K562 (cell line): Measurements from ENCODE around the gene NYAP1. TPM values are rescaled to one million over a fixed set of nuclear protein-coding genes. Genes with fewer than 3 reads are reported as not detected.

Experiments used
- ESRRA ChIP-seq: fragments of 450-650 bp; IDR thresholded peaks from 2 replicates; pipeline ENCODE4 v1.6.1; 2014; ENCODE audit warnings: low read depth, mild to moderate bottlenecking, moderate library complexity, borderline replicate concordance
- ILF3 ChIP-seq: fragments of 450-650 bp; IDR thresholded peaks from 2 replicates; pipeline ENCODE4 v1.6.1; 2018; ENCODE audit warnings: antibody characterized with exemption, mild to moderate bottlenecking, moderate library complexity, borderline replicate concordance
- KLF1 ChIP-seq: fragments of 450-650 bp; IDR thresholded peaks from 2 replicates; pipeline ENCODE4 v1.6.1; 2016; ENCODE audit warnings: missing genetic modification characterization, missing compliant biosample characterization
- KLF10 ChIP-seq: fragments of 250-450 bp; sonication (Bioruptor Pico); IDR thresholded peaks from 2 replicates; pipeline ENCODE4 v1.6.1; 2021; ENCODE audit warnings: matching md5 sums
- PCBP2 ChIP-seq: fragments of 200-400 bp; formaldehyde crosslinking; IDR thresholded peaks from 2 replicates; pipeline ENCODE4 v1.6.1; 2018; ENCODE audit warnings: low read length, low read depth, mild to moderate bottlenecking, moderate library complexity; ENCODE audit not compliant: poor library complexity, severe bottlenecking
- RBFOX2 ChIP-seq: fragments of 200-400 bp; formaldehyde crosslinking; IDR thresholded peaks from 2 replicates; pipeline ENCODE4 v1.6.1; 2017; ENCODE audit warnings: low read depth, mild to moderate bottlenecking, low read length, moderate library complexity
- U2AF2 ChIP-seq: fragments of 200-400 bp; formaldehyde crosslinking; optimal IDR thresholded peaks from 2 replicates; pipeline ENCODE3; 2017; ENCODE audit warnings: low read depth, mild to moderate bottlenecking, low read length
- WHSC1 ChIP-seq: IDR thresholded peaks from one replicate; pipeline ENCODE4 v1.6.1; 2012; ENCODE audit warnings: low read length, control low read depth, inconsistent platforms
- ZNF316 ChIP-seq: fragments of 450-650 bp; IDR thresholded peaks from 2 replicates; pipeline ENCODE4 v1.6.1; 2016
- ZNF551 ChIP-seq: fragments of 250-450 bp; sonication (Bioruptor Pico); IDR thresholded peaks from 2 replicates; pipeline ENCODE4 v1.5.0; 2021; ENCODE audit warnings: mild to moderate bottlenecking, moderate library complexity
- ZNF76 ChIP-seq: fragments of 250-450 bp; sonication (Bioruptor Pico); IDR thresholded peaks from 2 replicates; pipeline ENCODE4 v1.4.0; 2020; ENCODE audit warnings: mild to moderate bottlenecking, moderate library complexity, borderline replicate concordance
- polyA plus RNA-seq, 8 experiments: library from polyadenylated mRNA; depleted of rRNA in 4 of 8; stranded (reverse) in 5 of 8; unstranded in 3 of 8; fragments of >200 nt; fragmentation: Nextera tagmentation in 2 of 8; fragmentation: Illumina TruSeq in 1 of 8; extraction: Ambion mirVana in 2 of 8; extraction: Trizol in 1 of 8; gene quantifications; 2 replicates each; pipeline versions ENCODE4 v1.2.1 to v1.2.3, GENCODE V29; 2011 to 2014; ENCODE audit warnings: inconsistent platforms in 1 of 8, missing spikeins in 1 of 8
- total RNA-seq, 7 experiments: library from RNA; depleted of rRNA in 6 of 7; stranded (reverse); fragments of >200 nt in 6 of 7; fragmentation: Illumina TruSeq in 2 of 7; extraction: Trizol in 2 of 7; gene quantifications; 2 replicates each; pipeline versions ENCODE4 v1.2.1 to v1.2.3, GENCODE V29; 2011 to 2021; ENCODE audit warnings: low replicate concordance in 1 of 7
- TF ChIP-seq, protein P1 (sequence below): fragments of 250-450 bp; sonication (Bioruptor Pico); IDR thresholded peaks from 2 replicates; pipeline ENCODE4 v1.4.0; 2020; ENCODE audit warnings: borderline replicate concordance
- TF ChIP-seq, protein P2 (sequence below), 2 experiments: fragments of 250-450 bp in 1 of 2; fragments of 450-650 bp in 1 of 2; sonication (Bioruptor Pico) in 1 of 2; IDR thresholded peaks; 2 replicates each; pipeline versions ENCODE4 v1.6.1 to v1.8.0; 2016 to 2021; ENCODE audit warnings: mild to moderate bottlenecking in 2 of 2, moderate library complexity in 2 of 2, missing compliant biosample characterization in 1 of 2, missing genetic modification characterization in 1 of 2
- TF ChIP-seq, protein P3 (sequence below): fragments of 450-650 bp; formaldehyde crosslinking; conservative IDR thresholded peaks from 2 replicates; pipeline ENCODE4 v1.4.0; 2022; ENCODE audit warnings: mild to moderate bottlenecking, missing genetic modification characterization
- TF ChIP-seq, protein P4 (sequence below): sonication (generic); formaldehyde crosslinking; IDR thresholded peaks from 2 replicates; pipeline ENCODE4 v1.8.0; 2023; ENCODE audit warnings: mild to moderate bottlenecking, missing genetic modification reagents
- TF ChIP-seq, protein P5 (sequence below): sonication (generic); formaldehyde crosslinking; IDR thresholded peaks from 2 replicates; pipeline ENCODE4 v1.8.1; 2023; ENCODE audit warnings: mild to moderate bottlenecking, missing genetic modification reagents
- TF ChIP-seq, protein P6 (sequence below): fragments of 450-650 bp; IDR thresholded peaks from 2 replicates; pipeline ENCODE4 v1.6.1; 2016; ENCODE audit warnings: missing biosample characterization, missing genetic modification characterization

NYAP1 gene
- total and polyA plus RNA-seq, 9 of the 15 experiments (the other 6 are each of a cell fraction or from before 2014, with no cell fraction given) = 0.11 to 0.88 (median 0.22) TPM; not detected in 2

DNA sequence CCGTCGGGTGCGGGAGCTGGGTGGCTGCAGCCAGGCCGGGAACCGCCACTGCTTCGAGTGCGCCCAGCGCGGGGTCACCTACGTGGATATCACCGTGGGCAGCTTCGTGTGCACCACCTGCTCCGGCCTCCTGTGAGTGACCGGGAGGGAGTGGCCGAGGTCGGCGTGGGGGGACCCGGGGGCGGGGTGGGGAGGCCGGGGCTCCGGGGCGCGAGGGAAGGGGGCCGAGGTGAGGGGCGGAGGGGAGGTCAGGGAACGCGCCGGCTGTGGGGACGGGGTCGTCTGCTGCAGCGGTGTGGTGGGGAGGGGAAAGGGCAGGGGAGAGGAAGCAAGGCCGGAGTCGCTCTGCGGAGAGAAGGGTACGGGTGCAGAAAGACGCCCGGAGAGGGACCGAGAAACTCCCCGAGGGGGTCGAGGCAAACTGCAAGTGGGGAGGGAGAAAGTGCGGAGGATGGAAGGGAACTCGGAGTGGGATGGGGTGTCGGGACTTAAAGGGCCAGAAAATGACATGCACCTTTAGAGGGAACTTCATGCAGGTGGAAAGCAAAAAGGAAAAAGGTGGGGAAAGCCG is 55.8 kb downstream of the NYAP1 start (continued):
- TF ChIP-seq, protein P1, sequence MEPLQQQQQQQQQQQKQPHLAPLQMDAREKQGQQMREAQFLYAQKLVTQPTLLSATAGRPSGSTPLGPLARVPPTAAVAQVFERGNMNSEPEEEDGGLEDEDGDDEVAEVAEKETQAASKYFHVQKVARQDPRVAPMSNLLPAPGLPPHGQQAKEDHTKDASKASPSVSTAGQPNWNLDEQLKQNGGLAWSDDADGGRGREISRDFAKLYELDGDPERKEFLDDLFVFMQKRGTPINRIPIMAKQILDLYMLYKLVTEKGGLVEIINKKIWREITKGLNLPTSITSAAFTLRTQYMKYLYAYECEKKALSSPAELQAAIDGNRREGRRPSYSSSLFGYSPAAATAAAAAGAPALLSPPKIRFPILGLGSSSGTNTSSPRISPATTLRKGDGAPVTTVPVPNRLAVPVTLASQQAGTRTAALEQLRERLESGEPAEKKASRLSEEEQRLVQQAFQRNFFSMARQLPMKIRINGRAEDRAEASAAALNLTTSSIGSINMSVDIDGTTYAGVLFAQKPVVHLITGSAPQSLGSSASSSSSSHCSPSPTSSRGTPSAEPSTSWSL (CRISPR knock-in tag) = no peak
- no peak for TF ChIP-seq ZNF551 (CRISPR knock-in tag)
- TF ChIP-seq ESRRA = 0 out of 2 replicates have a peak, but pooled peaks have one; percentile 3
- TF ChIP-seq, protein P2, sequence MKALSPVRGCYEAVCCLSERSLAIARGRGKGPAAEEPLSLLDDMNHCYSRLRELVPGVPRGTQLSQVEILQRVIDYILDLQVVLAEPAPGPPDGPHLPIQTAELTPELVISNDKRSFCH (CRISPR knock-in tag; IDR thresholded peaks at IDR 0.05) = no peak
- TF ChIP-seq, protein P2 (tag; IDR thresholded peaks at IDR 0.05) = no peak
- no peak for TF ChIP-seq U2AF2
- TF ChIP-seq, protein P3, sequence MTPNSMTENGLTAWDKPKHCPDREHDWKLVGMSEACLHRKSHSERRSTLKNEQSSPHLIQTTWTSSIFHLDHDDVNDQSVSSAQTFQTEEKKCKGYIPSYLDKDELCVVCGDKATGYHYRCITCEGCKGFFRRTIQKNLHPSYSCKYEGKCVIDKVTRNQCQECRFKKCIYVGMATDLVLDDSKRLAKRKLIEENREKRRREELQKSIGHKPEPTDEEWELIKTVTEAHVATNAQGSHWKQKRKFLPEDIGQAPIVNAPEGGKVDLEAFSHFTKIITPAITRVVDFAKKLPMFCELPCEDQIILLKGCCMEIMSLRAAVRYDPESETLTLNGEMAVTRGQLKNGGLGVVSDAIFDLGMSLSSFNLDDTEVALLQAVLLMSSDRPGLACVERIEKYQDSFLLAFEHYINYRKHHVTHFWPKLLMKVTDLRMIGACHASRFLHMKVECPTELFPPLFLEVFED (CRISPR knock-in tag) = 0 out of 2 replicates have a peak, but pooled peaks have one; percentile 36
- no peak for TF ChIP-seq ZNF76
- TF ChIP-seq, protein P4, sequence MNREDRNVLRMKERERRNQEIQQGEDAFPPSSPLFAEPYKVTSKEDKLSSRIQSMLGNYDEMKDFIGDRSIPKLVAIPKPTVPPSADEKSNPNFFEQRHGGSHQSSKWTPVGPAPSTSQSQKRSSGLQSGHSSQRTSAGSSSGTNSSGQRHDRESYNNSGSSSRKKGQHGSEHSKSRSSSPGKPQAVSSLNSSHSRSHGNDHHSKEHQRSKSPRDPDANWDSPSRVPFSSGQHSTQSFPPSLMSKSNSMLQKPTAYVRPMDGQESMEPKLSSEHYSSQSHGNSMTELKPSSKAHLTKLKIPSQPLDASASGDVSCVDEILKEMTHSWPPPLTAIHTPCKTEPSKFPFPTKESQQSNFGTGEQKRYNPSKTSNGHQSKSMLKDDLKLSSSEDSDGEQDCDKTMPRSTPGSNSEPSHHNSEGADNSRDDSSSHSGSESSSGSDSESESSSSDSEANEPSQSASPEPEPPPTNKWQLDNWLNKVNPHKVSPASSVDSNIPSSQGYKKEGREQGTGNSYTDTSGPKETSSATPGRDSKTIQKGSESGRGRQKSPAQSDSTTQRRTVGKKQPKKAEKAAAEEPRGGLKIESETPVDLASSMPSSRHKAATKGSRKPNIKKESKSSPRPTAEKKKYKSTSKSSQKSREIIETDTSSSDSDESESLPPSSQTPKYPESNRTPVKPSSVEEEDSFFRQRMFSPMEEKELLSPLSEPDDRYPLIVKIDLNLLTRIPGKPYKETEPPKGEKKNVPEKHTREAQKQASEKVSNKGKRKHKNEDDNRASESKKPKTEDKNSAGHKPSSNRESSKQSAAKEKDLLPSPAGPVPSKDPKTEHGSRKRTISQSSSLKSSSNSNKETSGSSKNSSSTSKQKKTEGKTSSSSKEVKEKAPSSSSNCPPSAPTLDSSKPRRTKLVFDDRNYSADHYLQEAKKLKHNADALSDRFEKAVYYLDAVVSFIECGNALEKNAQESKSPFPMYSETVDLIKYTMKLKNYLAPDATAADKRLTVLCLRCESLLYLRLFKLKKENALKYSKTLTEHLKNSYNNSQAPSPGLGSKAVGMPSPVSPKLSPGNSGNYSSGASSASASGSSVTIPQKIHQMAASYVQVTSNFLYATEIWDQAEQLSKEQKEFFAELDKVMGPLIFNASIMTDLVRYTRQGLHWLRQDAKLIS (CRISPR knock-in tag) = peak; percentile 43; the same call in 1 of the 2 replicates
- TF ChIP-seq PCBP2 = no peak
- TF ChIP-seq KLF10 (CRISPR knock-in tag) = no peak
- TF ChIP-seq ILF3 = no peak
- TF ChIP-seq WHSC1 = no peak
- TF ChIP-seq, protein P5, sequence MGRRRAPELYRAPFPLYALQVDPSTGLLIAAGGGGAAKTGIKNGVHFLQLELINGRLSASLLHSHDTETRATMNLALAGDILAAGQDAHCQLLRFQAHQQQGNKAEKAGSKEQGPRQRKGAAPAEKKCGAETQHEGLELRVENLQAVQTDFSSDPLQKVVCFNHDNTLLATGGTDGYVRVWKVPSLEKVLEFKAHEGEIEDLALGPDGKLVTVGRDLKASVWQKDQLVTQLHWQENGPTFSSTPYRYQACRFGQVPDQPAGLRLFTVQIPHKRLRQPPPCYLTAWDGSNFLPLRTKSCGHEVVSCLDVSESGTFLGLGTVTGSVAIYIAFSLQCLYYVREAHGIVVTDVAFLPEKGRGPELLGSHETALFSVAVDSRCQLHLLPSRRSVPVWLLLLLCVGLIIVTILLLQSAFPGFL (CRISPR knock-in tag) = 0 out of 2 replicates have a peak, but pooled peaks have one; percentile 4
- no peak for TF ChIP-seq KLF1 (tag)
- TF ChIP-seq RBFOX2 = peak; percentile 59
- TF ChIP-seq ZNF316 = no peak
- TF ChIP-seq, protein P6, sequence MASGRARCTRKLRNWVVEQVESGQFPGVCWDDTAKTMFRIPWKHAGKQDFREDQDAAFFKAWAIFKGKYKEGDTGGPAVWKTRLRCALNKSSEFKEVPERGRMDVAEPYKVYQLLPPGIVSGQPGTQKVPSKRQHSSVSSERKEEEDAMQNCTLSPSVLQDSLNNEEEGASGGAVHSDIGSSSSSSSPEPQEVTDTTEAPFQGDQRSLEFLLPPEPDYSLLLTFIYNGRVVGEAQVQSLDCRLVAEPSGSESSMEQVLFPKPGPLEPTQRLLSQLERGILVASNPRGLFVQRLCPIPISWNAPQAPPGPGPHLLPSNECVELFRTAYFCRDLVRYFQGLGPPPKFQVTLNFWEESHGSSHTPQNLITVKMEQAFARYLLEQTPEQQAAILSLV (tag) = no peak
